ENCODE measurements around the gene PRKN.
A peak's percentile ranks its signal among the peaks of the same experiment; 100 is the strongest.

The PRKN gene

DNA sequence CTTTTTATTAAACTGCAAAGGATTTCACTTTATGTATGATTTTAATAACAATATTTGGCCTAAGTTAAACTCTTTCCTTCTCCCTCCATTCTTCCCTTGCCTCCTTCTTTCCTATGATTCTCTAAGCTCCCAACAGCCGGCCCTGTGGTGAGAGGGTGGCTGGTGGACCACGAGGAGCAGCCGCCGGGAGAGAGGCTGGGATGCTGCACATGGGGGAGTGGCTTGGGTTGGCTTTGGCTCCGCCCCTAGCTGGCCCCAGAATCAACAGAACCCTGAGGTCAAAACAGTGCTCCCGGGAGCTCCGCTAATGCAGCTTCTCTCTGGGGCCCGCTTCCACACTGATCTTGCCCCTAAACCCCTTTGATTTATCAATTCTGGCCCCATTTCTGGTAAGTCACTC lies 1063.9 kb downstream of the PRKN start:
- TF ChIP-seq GLIS3 (CRISPR knock-in tag; IDR thresholded peaks at IDR 0.05) (no peak), PPARA (CRISPR knock-in tag; IDR thresholded peaks at IDR 0.05; ENCODE audit: borderline replicate concordance) (no peak), ISL1 (CRISPR knock-in tag; IDR thresholded peaks at IDR 0.05) (no peak), ZC3H10 (CRISPR knock-in tag; IDR thresholded peaks at IDR 0.05) (no peak), TCF4 (CRISPR knock-in tag; IDR thresholded peaks at IDR 0.05; ENCODE audit: borderline replicate concordance) (no peak), ZFP30 (CRISPR knock-in tag; IDR thresholded peaks at IDR 0.05) (no peak), RARB (CRISPR knock-in tag; IDR thresholded peaks at IDR 0.05) (no peak), BACH2 (CRISPR knock-in tag; IDR thresholded peaks at IDR 0.05; ENCODE audit: borderline replicate concordance) (no peak), SNAI2 (CRISPR knock-in tag; IDR thresholded peaks at IDR 0.05) (no peak), ZNF565 (CRISPR knock-in tag; conservative IDR thresholded peaks at IDR 0.05; ENCODE audit: low read depth) (no peak), OSR1 (CRISPR knock-in tag; IDR thresholded peaks at IDR 0.05) (no peak), ESRRG (CRISPR knock-in tag; IDR thresholded peaks at IDR 0.05) (no peak), TOX (CRISPR knock-in tag; IDR thresholded peaks at IDR 0.05; ENCODE audit: borderline replicate concordance) (no peak), ZFP3 (CRISPR knock-in tag; IDR thresholded peaks at IDR 0.05) (no peak)
- TF ChIP-seq, protein P1, sequence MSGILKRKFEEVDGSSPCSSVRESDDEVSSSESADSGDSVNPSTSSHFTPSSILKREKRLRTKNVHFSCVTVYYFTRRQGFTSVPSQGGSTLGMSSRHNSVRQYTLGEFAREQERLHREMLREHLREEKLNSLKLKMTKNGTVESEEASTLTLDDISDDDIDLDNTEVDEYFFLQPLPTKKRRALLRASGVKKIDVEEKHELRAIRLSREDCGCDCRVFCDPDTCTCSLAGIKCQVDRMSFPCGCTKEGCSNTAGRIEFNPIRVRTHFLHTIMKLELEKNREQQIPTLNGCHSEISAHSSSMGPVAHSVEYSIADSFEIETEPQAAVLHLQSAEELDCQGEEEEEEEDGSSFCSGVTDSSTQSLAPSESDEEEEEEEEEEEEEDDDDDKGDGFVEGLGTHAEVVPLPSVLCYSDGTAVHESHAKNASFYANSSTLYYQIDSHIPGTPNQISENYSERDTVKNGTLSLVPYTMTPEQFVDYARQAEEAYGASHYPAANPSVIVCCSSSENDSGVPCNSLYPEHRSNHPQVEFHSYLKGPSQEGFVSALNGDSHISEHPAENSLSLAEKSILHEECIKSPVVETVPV (CRISPR knock-in tag; IDR thresholded peaks at IDR 0.05): no peak
- TF ChIP-seq, protein P2, sequence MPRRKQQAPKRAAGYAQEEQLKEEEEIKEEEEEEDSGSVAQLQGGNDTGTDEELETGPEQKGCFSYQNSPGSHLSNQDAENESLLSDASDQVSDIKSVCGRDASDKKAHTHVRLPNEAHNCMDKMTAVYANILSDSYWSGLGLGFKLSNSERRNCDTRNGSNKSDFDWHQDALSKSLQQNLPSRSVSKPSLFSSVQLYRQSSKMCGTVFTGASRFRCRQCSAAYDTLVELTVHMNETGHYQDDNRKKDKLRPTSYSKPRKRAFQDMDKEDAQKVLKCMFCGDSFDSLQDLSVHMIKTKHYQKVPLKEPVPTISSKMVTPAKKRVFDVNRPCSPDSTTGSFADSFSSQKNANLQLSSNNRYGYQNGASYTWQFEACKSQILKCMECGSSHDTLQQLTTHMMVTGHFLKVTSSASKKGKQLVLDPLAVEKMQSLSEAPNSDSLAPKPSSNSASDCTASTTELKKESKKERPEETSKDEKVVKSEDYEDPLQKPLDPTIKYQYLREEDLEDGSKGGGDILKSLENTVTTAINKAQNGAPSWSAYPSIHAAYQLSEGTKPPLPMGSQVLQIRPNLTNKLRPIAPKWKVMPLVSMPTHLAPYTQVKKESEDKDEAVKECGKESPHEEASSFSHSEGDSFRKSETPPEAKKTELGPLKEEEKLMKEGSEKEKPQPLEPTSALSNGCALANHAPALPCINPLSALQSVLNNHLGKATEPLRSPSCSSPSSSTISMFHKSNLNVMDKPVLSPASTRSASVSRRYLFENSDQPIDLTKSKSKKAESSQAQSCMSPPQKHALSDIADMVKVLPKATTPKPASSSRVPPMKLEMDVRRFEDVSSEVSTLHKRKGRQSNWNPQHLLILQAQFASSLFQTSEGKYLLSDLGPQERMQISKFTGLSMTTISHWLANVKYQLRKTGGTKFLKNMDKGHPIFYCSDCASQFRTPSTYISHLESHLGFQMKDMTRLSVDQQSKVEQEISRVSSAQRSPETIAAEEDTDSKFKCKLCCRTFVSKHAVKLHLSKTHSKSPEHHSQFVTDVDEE (CRISPR knock-in tag; IDR thresholded peaks at IDR 0.05): no peak
- TF ChIP-seq, protein P3, sequence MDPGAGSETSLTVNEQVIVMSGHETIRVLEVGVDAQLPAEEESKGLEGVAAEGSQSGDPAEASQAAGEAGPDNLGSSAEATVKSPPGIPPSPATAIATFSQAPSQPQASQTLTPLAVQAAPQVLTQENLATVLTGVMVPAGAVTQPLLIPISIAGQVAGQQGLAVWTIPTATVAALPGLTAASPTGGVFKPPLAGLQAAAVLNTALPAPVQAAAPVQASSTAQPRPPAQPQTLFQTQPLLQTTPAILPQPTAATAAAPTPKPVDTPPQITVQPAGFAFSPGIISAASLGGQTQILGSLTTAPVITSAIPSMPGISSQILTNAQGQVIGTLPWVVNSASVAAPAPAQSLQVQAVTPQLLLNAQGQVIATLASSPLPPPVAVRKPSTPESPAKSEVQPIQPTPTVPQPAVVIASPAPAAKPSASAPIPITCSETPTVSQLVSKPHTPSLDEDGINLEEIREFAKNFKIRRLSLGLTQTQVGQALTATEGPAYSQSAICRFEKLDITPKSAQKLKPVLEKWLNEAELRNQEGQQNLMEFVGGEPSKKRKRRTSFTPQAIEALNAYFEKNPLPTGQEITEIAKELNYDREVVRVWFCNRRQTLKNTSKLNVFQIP (CRISPR knock-in tag; IDR thresholded peaks at IDR 0.05; ENCODE audit: borderline replicate concordance, low read depth): no peak
- TF ChIP-seq, protein P4, sequence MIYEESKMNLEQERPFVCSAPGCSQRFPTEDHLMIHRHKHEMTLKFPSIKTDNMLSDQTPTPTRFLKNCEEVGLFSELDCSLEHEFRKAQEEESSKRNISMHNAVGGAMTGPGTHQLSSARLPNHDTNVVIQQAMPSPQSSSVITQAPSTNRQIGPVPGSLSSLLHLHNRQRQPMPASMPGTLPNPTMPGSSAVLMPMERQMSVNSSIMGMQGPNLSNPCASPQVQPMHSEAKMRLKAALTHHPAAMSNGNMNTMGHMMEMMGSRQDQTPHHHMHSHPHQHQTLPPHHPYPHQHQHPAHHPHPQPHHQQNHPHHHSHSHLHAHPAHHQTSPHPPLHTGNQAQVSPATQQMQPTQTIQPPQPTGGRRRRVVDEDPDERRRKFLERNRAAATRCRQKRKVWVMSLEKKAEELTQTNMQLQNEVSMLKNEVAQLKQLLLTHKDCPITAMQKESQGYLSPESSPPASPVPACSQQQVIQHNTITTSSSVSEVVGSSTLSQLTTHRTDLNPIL (CRISPR knock-in tag; IDR thresholded peaks at IDR 0.05; ENCODE audit: low read depth): no peak
- no peak for ATAC-seq

DNA sequence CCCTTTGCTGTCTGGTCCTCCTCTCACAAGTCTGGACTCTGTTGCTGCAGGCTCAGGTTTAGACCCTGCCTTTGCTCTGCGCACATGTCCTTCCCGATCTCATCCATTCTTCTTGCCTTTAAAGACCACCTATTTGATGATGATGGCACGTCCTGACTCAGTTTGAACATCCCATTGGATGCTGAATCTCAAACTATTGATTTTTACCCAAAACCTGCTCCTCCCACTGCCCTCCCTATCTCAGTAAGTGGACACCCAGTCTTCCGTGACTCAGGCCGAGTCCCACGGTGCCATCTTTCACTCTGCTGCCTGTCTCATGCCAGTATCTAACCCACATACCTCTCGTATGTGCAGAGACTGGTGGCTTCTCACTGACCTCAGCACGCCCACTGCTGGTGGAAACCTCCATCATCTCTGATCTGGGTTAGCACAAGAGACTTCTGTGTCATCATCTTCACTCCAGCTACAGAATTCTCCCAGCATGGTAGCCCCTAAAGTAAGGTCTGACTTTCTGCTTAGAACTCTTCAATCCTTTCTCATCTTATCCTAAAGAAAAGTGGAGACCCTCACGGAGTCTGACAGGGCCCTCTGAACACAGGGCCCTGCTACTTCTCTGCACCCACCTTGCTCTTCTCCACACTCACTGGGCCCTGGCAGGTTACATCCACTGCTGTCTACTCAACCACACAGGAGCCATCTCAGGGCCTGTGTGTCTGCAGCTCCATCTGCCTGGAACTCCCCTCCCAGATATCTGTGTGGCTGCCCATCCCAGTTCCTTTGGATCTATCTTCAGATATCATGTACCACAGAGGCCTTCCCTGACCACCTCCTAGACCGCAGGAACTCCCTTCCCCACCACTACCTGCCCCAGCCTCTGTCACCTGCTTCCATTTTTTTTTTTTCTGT lies 1066.6 kb downstream of the PRKN start:
- 0 out of 3 replicates have a peak, but pooled peaks have one; percentile 39 for ATAC-seq

More for the DNA sequence above, 1066.6 kb downstream of the PRKN start:
- no peak for TF ChIP-seq TOX (CRISPR knock-in tag; IDR thresholded peaks at IDR 0.05; ENCODE audit: borderline replicate concordance)
- no peak for TF ChIP-seq ISL1 (CRISPR knock-in tag; IDR thresholded peaks at IDR 0.05)
- TF ChIP-seq BACH2 (CRISPR knock-in tag; IDR thresholded peaks at IDR 0.05; ENCODE audit: borderline replicate concordance): no peak
- no peak for TF ChIP-seq ZNF565 (CRISPR knock-in tag; conservative IDR thresholded peaks at IDR 0.05; ENCODE audit: low read depth)
- TF ChIP-seq ZNF8 (CRISPR knock-in tag; IDR thresholded peaks at IDR 0.05): no peak
- no peak for TF ChIP-seq SNAI2 (CRISPR knock-in tag; IDR thresholded peaks at IDR 0.05)
- TF ChIP-seq, protein P1 (CRISPR knock-in tag; IDR thresholded peaks at IDR 0.05): no peak
- no peak for TF ChIP-seq CSDC2 (CRISPR knock-in tag; IDR thresholded peaks at IDR 0.05)
- TF ChIP-seq ZNF70 (CRISPR knock-in tag; IDR thresholded peaks at IDR 0.05): no peak
- TF ChIP-seq GLIS3 (CRISPR knock-in tag; IDR thresholded peaks at IDR 0.05): no peak
- no peak for TF ChIP-seq PPARA (CRISPR knock-in tag; IDR thresholded peaks at IDR 0.05; ENCODE audit: borderline replicate concordance)
- TF ChIP-seq, protein P2 (CRISPR knock-in tag; IDR thresholded peaks at IDR 0.05): no peak
- TF ChIP-seq RARB (CRISPR knock-in tag; IDR thresholded peaks at IDR 0.05): no peak
- TF ChIP-seq, protein P4 (CRISPR knock-in tag; IDR thresholded peaks at IDR 0.05; ENCODE audit: low read depth): no peak

All from SK-N-SH treated with all-trans-retinoic acid at 6 μM for 48 hours (cell line).